GM23248 (cell line): ENCODE measurements around the gene SH2D4B.

Source experiments
- EZH2 ChIP-seq: fragments of 200-600 bp; sonication (generic); IDR thresholded peaks from 2 replicates; pipeline ENCODE4 v1.6.1; 2018; ENCODE audit warnings: antibody characterized with exemption, mild to moderate bottlenecking; ENCODE audit not compliant: insufficient read depth, poor library complexity, severe bottlenecking
- EZH2phosphoT487 ChIP-seq: fragments of 200-600 bp; sonication (generic); IDR thresholded peaks from 2 replicates; pipeline ENCODE4 v1.6.1; 2018; ENCODE audit warnings: antibody characterized with exemption, moderate library complexity, mild to moderate bottlenecking, low read depth; ENCODE audit not compliant: insufficient read depth

- TF ChIP-seq EZH2 (no peak), EZH2phosphoT487 (no peak)
Observed at GRCh38 chr10:80619036-80619435, 81.3 kb downstream of the SH2D4B start.
